ENCODE data around the gene MAPK8IP3. TPM values are rescaled to one million over a fixed set of nuclear protein-coding genes. Genes with fewer than 3 reads are reported as not detected.

MAPK8IP3 gene
- total RNA-seq, 1 donor from 2014 or later = 147 TPM

DNA sequence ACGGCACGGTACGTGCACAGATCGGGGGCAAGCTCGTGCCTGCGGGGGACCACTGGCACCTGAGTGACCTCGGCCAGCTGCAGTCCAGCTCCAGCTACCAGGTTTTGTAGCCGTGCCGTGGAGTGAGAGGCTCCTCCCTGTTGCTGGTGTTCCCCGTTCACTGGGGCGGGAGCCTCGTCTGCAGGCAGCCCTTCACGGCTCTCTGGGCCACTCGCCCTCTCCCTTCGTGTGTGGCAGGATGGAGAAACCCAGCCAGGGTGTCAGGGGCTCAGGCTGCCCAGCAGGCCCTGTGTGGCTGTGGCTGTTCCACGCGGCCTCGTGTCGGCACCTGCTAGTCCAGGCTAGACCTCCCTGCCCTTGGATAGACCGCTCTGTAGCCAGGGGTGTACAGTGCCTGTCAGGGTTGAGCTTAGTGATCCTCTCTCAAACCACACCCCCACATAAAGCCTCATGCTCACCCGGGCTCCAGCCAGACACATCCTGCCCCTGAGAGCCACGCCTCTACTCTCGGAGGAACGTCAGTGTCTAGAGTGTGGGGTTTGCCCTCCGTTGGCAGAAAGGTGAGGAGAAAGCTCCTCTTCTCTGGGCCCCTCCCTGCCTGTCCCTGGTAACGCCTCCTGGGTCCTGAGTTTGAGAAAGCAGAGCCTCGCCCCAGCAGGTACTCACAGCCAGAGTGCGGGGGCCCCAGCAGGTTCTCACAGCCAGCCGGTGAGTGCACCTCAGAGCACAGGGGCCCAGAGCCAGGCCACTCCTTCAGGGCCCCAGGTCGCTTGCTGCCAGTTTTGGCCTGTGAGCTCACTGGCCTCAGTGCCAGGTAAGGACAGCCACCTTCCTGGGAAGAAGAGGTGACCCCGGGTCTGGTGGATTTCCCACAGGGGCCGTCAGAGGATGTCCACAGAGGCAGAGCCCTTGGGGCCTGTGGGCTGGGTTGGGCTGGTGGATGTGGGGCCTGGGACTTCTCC, 37.7 kb downstream of the MAPK8IP3 start:
- no peak for DNase-seq (ENCODE audit: low spot score)
- peaks cover 5% of the 10 kb centered on the region for H3K27me3 Mint-ChIP-seq (ENCODE audit: unreplicated experiment)
- no peaks in the 10 kb centered on the region for H3K9me3 Mint-ChIP-seq (ENCODE audit: unreplicated experiment)
- peaks cover 9% of the 10 kb centered on the region for H3K36me3 Mint-ChIP-seq (ENCODE audit: low read depth, unreplicated experiment)
- TF ChIP-seq CTCF (IDR thresholded peaks at IDR 0.05; ENCODE audit: unreplicated experiment) = no peak
- no peak overlapping the region for H3K4me3 Mint-ChIP-seq (ENCODE audit: unreplicated experiment)
- H3K4me1 Mint-ChIP-seq (ENCODE audit: unreplicated experiment) = peaks cover 2% of the 10 kb centered on the region
- H3K27ac Mint-ChIP-seq (ENCODE audit: unreplicated experiment) = no peak overlapping the region

GRCh38 chr16:1744338-1744840, 38.4 kb downstream of the MAPK8IP3 start:
- Mint-ChIP-seq H3K4me1 (ENCODE audit: unreplicated experiment) (peaks cover 2% of the 10 kb centered on the region), H3K27me3 (ENCODE audit: unreplicated experiment) (peaks cover 5% of the 10 kb centered on the region), H3K9me3 (ENCODE audit: unreplicated experiment) (no peaks in the 10 kb centered on the region), H3K27ac (ENCODE audit: unreplicated experiment) (peak overlapping the region; percentile 16), H3K4me3 (ENCODE audit: unreplicated experiment) (peak overlapping the region; percentile 76), H3K36me3 (ENCODE audit: low read depth, unreplicated experiment) (peaks cover 9% of the 10 kb centered on the region)
- no peak for TF ChIP-seq CTCF (IDR thresholded peaks at IDR 0.05; ENCODE audit: unreplicated experiment)
- DNase-seq (ENCODE audit: low spot score) = no peak

DNA sequence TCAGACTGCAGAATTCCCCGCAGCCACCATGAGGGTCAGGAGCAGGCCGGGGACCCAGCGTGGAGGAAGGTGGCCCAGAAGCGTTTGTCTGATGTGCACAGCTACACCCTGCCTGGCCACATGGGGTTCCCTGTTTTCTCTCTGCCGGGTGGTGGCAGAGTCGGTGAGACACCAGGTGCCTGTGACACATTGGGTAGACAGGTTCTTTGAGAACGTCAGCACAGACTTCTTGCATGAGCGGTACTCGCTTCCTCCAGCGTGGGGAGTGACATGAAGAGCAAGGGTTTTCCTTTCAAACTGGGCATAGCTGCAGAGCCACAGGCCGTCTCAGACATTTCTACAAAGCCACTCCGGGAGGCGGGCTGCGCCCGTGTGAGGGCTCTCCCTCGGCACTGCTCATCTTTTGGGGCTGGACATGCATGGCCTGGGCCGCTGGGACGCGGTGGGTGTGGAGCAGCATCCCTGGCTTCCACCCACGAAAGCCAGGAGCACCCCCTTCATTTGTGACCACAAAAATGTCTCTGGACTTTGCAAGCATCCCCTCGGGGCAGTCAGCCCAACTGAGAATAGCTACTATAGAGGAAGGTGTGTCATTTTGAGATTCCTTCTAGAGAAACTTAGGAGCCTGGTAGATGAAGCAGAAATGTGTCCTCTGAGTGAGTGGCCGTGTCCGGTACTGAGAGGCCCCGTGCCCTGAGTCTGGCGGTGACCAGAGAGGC, 39.3 kb downstream of the MAPK8IP3 start:
- Mint-ChIP-seq H3K4me3 (ENCODE audit: unreplicated experiment) (no peak overlapping the region), H3K36me3 (ENCODE audit: low read depth, unreplicated experiment) (peaks cover 12% of the 10 kb centered on the region), H3K9me3 (ENCODE audit: unreplicated experiment) (no peaks in the 10 kb centered on the region), H3K4me1 (ENCODE audit: unreplicated experiment) (peaks cover 2% of the 10 kb centered on the region), H3K27ac (ENCODE audit: unreplicated experiment) (no peak overlapping the region), H3K27me3 (ENCODE audit: unreplicated experiment) (peaks cover 5% of the 10 kb centered on the region)
- no peak for TF ChIP-seq CTCF (IDR thresholded peaks at IDR 0.05; ENCODE audit: unreplicated experiment)
- no peak for DNase-seq (ENCODE audit: low spot score)

GRCh38 chr16:1745900-1746692, 40.1 kb downstream of the MAPK8IP3 start:
- Mint-ChIP-seq H3K27ac (ENCODE audit: unreplicated experiment) (no peak overlapping the region), H3K36me3 (ENCODE audit: low read depth, unreplicated experiment) (peaks cover 12% of the 10 kb centered on the region), H3K4me3 (ENCODE audit: unreplicated experiment) (no peak overlapping the region), H3K9me3 (ENCODE audit: unreplicated experiment) (no peaks in the 10 kb centered on the region), H3K27me3 (ENCODE audit: unreplicated experiment) (peaks cover 5% of the 10 kb centered on the region), H3K4me1 (ENCODE audit: unreplicated experiment) (peaks cover 2% of the 10 kb centered on the region)
- DNase-seq (ENCODE audit: low spot score) = no peak
- TF ChIP-seq CTCF (IDR thresholded peaks at IDR 0.05; ENCODE audit: unreplicated experiment) = no peak

Data from endothelial cell (in vitro differentiated cells).